Measurements from ENCODE around the gene COMMD1. TPM values are rescaled to one million over a fixed set of nuclear protein-coding genes. Genes with fewer than 3 reads are reported as not detected.

Gene COMMD1
- polyA plus RNA-seq, 3 donors from 2014 or later: 69.3 to 82.1 (median 78.9) TPM

Other genes with a start within 250 kb of the COMMD1 start
- 1 to 10 TPM in 1 of 3 donors, under 1 TPM in 2; 0.49 to 3.0 (median 0.66) TPM for gene FAM161A, start 51.6 kb upstream of the COMMD1 start, polyA plus RNA-seq
- 100 to 1,000 TPM; 110 to 119 (median 118) TPM for gene CCT4, start 17.0 kb upstream of the COMMD1 start, polyA plus RNA-seq